22Rv1 (cell line): ENCODE measurements around the gene DBNL.

ENCODE experiments used
- CTCF ChIP-seq: fragments of 450-650 bp; IDR thresholded peaks from 2 replicates; pipeline ENCODE4 v1.5.1; 2017; ENCODE audit warnings: mild to moderate bottlenecking
- ZFX ChIP-seq: fragments of 450-650 bp; IDR thresholded peaks from 2 replicates; pipeline ENCODE4 v1.6.1; 2017; ENCODE audit warnings: antibody characterized with exemption, borderline replicate concordance

DNA sequence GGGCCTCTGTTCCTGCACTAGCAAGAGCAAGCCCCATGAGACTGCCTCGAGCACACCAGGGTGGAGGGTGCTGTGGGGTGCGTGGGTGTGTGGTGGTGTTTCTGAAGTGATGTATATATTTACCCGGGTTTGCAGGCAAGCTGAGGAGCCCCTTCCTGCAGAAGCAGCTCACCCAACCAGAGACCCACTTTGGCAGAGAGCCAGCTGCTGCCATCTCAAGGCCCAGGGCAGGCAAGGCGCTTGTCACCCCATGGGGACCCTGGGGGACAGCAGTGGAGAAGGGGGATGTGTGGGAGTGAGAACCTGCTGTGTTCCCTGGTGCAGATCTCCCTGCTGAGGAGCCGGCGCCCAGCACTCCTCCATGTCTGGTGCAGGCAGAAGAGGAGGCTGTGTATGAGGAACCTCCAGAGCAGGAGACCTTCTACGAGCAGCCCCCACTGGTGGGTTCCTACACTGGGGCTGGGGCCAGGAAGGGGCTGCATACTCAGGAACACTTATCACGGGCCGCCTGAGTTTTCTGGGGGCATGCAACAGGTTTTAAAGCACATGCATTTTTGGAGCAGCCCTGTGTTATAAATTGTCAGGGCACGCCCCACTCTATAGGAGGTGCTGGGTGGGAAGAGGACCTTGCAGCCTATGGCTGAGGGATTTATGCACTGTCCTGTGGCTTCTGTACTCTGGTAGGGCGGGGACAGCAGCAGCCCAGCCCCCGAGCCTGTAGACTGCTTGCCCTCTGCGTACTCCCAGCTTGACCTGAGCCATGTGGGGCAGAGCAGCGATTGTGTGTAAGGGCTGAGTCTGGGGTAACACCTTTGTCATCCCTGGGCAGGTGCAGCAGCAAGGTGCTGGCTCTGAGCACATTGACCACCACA, 15.0 kb downstream of the DBNL start:
- TF ChIP-seq CTCF (no peak), ZFX (no peak)
